Measurements from ENCODE around the gene RNF213.
"Not testable (repeated sequence)": the region's sequence is repeated elsewhere in the genome, so short reads cannot be mapped to it uniquely, and the experiment has no call there.

RNF213 gene

DNA sequence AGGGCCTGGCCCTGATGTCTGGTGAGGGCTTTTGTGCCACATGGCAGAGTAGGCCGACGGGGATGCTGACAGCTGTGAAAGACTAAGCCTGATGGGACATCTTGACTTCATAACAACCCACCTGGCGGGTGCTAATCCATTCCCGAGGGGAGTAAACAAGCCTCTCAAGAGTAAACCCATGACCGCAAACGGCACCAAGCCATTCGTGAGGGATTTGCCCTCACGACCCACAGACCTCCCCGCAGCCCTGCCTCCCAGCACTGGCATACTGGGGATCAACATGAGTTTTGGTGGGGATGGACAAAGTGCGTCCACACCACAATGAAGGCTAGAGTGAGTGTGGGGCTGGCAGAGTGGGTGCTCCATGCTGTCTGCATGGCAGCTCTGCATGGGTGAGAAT, 11.7 kb downstream of the RNF213 start:
- DNase-seq, result no peak

DNA sequence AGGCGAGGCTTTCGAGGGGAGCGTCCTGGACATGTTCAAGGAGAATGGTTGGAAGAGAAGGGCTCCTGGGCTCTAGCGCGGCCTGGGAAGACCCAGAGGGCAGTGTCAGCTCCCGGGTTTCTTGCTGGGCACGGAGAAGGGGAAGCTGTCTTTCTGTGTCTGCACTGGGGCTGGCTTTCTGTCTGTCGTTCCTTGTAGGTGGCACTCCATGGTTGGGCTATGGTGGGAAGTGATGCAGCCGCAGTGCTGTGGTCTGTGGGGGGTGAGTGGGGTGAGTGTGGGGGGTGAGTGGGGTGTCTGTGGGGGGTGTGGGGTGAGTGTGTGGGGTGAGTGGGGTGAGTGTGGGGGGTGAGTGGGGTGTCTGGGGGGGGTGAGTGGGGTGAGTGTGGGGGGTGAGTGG, 13.7 kb downstream of the RNF213 start:
- DNase-seq, result no peak

DNA sequence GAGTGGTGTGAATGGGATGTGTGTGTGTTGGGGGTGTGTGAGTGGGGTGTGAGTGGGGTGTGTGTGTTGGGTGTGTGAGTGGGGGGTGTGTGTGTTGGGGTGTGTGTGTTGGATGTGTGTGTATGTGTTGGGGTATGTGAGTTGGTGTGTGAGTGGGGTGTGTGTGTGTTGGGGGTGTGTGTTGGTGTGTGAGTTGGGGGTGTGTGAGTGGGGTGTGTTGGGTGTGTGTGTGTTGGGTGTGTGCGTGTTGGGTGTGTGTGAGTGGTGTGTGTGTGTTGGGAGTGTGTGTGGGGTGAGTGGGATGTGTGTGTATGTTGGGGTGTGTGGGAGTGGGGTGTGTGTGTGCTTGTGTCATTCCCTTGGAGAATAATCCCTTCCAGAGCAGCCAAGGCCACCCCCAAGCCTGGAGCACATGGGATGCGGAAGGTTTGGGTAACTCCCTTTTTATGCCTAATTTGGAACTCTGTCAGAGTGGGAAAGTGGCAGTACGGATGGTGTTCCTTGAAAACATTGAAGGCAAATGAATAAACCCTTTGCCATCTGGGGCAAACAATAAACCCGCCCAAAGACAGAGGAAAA, 14.3 kb downstream of the RNF213 start:
- DNase-seq, result no peak

DNA sequence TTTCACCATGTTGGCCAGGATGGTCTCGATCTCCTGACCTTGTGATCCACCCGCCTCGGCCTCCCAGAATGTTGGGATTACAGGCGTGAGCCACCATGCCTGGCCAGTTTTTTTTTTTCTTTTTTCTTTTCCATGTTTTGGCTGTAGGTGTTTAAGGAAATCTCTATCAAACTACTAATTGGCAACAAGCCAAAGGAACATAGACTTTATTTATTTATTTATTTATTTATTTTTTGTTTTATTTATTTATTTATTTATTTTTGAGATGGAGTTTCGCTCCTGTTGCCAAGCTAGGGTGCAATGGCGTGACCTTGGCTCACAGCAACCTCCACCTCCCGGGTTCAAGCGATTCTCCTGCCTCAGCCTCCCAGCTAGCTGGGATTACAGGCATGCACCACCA, 15.2 kb downstream of the RNF213 start:
- DNase-seq, result not testable (repeated sequence)

DNA sequence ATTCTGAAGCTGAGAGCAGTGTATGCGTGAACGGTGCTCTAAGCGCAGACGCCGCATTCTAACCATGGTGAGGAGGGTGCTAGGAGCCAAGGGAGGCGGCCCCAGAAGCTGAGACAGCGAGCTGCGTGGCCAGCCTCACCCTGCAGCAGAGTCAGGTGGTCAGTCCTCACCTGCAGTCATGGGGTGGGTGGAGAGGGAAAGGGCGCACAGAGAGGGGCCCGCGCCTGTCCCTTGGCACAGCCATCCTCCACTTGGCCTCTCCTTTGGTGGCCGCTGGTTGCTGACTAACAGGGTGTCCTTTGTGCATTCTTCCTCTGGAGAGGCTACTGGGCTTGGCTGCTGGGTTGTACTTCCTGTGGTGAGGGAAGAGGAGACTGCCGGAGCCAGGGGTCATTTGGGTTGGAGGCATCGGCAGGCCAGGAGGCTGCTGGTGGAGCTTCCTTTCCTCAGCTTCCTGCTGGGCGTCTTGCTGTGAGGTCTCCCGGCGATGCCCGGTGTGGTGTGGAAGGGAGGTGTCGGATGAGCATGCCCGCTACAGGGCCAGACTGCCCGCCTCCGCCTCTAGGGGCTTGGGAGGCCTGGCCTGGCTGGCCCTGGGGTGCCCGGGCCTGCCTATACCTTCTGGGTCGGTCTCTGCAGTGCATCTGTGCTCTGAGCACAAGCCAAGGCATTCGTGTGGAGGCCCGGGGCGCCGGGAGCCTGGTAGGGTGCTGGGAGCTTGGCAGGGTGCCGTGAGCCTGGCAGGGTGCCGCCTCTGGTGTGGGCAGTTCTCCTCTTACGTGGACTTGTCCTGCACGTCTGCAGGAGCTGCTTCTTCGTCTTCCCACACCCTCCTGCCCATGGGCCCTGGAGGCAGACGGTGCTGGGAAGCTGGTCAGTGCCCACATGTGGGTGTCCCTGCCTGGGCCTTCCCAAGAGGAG, 17.4 kb downstream of the RNF213 start:
- no peak for DNase-seq

DNA sequence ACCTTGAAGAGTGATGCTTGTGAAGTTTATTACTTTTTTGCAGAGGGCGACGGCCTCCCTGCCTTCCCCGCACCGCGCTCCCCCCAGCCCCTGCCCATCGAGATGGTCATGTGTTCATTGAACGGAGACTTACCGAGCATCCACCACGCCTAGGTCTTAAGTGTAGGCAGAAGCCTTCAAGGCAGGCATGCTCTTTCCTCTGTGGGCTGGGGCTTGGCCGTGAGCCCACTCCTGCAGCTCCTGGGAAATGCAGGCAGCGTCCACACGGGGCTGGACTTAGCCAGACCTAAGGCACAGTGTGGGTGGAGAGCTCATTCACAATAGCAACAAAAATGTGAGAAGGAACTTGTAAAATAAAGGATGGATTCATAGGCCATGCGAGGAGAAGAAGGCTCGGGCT, 19.2 kb downstream of the RNF213 start:
- no peak for DNase-seq

DNA sequence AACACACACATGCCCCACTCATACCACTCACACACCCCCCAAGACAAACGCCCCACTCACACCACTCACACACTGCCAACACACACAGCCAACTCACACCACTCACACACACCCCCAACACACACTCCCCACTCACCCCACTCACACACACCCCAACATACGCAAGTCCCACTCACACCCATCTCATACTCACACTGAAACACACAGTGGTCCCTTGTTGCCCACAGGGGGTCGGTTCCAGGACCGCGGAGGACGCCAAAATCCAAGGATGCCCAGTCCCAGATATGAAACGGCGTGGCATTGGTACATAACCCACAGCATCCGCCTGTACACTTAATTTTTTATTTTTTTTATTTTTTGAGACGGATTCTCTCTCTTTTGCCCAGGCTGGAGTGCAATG, 20.9 kb downstream of the RNF213 start:
- DNase-seq, result no peak

DNA sequence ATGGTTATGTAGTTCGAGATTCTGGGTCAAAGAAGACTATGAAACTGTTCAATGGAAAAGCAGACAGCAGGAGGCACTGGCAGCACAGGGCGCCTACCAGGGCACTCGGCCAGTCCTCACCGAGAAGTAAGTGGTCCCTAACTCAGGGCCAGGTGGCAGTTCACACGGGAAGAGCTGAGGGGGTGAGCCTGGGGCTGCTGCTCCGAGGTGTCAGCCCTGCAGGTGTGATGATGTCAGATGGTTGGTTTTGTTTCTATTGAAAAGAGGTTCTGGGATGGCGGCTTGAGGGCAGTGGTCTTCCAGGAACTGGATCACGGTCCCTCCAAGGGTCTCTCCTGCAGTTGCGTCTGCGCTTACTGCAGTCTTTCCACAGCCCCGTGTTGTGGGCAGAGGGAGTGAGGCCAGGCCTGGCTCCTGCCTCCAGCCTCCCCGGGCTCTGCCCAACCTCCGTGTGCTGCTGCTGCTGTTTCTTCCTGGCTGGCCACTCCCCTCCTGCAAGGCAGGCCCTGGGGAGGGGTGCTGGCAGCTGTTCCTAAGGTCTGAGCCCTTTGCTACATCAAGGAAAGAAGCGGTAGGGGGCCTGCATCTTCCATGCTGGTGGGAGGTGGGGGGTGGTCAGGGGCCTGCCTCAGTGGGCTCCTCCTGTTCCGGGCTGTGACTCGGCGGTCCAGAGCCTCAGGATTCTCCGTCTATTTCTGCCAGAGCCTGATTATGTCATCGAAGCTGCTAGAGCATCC, 22.6 kb downstream of the RNF213 start:
- no peak for DNase-seq

DNA sequence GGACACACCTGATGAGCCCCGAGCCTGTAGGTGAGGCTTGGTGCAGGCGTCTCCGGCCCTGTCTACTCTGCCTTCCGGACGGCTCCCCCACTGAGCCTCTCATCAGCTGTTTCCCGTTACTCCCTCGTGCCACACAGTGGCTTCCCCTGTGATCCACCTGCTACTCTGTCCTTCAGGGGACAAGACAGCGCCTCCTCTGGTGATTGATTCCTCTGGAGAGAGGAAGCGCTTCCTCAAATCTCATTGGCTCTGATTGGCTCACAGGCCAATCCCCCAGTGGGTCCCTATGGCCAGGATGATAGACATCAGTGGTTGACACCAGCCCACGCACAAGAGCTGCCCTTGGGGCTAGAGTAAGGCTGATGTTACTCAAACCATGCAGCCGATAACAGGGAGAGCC, 24.0 kb downstream of the RNF213 start:
- DNase-seq, result no peak

DNA sequence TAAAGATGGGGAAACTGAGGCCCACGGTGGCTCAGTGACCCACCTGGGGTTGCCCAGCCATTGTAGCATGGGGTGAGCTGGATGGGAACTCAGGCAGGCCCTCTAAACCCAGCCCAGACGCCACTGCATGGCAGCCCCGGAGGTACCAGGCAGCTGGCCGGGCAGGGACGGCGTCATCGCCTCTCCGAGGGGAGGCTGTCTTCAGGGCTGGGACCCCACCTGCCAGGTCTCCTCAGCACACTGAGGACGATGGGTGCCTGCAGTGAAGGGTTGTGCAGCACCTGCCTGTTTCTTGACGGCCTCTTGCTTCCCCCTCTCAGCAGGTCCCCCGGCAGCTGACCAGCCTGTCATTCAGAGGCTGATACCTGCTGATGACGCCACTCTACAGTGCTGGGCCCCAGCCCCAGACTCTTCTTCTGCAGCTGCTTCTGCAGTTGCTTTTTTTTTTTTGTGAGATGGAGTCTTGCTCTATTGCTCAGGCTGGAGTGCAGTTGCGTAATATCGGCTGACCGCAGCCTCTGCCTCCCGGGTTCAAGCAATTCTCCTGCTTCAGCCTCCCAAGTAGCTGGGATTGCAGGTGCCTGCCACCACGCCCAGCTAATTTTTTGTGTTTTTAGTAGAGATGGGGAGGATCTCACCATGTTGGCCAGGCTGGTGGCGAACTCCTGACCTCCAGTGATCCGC, 24.7 kb downstream of the RNF213 start:
- no peak for DNase-seq

DNA sequence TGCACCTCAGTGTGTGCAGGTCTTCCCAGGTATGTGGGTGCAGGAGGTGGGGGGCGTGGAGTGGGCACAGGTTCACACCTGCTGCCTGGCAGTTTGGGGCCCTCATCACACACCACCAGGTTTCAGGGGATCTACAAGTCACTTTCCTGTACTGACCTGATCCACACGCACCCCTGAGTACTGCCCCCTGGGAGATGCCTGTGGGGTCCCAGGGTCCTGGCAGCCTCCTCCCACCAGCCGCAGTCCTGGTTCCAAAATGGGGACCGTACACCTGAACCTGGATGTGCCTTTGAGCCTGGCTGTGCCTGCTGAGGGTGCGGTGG, 25.9 kb downstream of the RNF213 start:
- no peak for DNase-seq

DNA sequence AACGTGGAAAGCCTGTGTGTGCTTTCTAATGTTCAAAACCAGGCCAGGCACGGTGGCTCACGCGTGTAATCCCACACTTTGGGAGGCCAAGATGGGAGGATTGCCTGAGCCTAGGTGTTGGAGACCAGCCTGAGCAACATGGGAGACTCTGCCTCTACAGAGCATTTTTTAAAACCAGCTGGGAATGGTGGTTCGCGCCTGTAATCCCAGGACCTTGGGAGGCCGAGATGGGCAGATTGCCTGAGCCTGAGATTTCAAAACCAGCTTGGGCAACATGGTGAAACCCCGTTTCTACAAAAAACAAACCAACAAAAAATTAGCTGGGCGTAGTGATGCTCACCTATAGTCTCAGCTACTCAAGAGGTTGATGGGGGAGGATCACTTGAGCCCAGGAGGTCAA, 26.4 kb downstream of the RNF213 start:
- DNase-seq, result no peak

DNA sequence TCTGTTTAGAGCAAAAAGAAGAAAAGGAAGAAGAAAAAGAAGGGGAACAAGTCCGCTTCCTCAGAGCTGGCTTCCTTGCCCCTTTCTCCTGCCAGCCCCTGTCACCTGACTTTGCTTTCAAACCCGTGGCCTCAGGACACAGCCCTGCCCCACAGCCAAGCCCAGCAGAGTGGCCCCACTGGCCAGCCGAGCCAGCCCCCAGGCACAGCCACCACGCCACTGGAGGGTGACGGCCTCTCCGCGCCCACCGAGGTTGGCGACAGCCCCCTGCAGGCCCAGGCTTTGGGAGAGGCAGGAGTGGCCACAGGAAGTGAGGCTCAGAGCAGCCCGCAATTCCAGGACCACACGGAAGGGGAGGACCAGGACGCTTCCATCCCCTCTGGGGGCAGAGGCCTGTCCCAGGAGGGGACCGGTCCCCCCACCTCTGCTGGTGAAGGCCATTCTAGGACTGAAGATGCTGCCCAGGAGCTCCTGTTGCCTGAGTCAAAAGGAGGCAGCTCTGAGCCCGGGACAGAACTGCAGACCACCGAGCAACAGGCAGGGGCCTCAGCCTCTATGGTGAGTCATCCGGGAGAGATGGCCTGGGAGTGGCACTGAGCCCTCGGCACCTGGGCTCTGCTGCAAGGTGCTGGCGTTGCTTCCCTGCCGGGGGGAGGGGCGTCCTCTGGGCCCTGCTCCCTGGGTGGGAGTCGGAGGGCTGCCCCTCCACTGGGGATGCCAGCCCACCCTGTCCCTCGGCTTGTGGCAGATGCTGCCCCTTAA, 27.3 kb downstream of the RNF213 start:
- no peak for DNase-seq

DNA sequence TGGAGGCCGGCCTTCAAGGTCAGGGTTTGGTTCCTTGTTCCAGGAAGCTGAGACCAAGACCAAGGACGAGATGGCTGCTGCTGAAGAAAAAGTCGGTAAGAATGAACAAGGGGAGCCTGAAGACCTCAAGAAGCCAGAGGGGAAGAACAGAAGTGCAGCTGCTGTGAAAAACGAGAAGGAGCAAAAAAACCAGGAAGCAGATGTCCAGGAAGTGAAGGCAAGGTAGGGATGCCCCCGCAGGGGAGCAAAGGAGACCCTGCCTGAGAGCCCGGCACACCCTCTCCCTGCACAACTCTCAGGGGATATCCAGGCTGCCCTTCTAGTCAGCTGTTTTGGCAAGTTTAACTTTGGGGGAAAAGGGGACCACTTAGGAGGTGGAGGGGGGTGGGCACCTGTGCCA, 29.0 kb downstream of the RNF213 start:
- DNase-seq, result no peak

DNA sequence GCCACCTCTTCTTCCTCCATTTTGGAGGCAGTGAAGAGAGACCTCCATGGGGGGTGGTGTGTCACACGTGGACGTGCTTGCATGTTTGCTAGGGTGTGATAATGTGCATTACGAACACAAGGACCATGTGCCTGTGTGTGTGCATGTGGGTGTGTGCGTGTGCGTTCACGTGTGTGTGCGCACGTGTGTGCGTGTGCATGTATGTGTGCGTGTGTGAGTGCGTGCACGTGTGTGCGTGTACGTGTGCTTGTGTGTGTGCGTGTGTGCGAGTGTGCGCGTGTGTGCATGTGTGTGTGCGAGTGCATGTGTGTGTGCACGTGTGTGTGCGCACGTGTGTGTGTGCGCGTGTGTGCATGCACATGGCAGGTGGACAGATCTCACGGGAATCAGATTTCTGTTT, 29.5 kb downstream of the RNF213 start:
- DNase-seq, result no peak

DNA sequence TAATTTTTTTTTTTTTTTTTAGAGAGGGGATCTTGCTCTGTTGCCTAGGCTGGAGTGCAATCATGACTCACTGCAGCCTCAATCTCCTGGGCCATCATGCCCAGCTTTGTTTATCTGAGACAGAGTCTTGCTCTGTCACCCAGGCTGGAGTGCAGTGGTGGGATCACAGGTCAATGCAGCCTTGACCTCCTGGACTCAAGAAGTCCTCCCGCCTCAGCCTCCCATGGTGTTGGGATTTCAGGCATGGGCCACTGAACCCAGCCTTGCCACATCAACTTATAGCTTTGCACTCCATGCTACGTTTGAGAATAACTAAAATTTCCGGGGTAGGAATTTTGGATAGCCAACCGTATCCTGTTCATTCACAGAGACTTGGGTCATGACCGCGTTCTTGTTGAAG, 30.6 kb downstream of the RNF213 start:
- no peak for DNase-seq

DNA sequence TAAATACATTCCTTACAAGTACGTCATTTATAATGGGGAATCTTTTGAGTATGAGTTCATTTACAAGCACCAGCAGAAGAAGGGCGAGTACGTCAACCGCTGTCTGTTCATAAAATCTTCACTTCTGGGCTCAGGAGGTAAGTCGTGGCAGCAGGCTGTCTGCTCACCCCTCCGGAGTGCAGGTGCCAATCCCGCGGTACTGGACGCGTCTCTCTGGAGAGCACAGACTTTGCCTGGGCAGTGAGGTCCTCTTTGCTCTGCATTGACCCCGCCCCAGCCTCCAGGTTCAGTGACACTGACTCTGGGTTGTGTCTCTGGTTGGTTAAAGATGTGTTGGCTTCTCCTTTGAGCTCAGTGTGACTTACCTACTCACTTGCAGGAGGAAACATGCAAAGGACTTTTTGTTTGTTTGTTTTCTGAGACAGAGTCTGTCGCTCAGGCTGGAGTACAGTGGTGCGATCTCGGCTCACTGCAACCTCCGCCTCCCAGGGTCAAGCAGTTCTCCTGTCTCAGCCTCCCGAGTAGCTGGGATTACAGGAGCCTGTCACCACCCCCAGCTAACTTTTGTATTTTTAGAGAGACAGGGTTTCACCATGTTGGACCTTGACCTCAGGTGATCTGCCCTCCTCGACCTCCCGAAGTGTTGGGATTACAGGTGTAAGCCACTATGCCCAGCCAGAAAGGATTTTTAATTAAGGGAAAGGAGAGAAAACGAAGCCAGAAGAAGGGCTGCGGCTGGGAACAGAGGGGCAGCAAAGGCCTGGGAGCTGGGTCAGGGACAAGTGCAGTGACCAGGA, 31.2 kb downstream of the RNF213 start:
- no peak for DNase-seq

DNA sequence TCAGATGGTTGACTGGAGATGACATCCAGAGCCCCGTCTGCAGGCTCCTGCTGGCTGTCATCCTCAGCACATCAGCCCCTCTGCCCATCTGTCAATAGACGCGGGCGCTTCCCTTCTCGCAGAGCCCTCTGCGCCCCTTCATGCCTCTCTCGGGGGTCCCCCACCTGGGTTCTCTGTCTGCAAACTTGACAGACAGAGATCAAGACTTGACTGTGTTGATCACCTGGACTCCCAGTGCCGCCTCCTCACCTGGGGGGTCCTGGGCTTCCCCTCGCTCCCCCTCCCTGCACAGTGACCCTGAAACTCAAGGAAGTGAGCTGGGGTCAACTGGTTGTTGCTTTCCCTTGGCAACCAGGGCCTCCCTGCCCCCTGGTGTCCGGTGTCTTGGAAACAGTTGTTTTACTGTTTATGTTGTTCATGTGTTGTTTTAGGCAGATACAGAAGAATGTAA, 31.9 kb downstream of the RNF213 start:
- no peak for DNase-seq

DNA sequence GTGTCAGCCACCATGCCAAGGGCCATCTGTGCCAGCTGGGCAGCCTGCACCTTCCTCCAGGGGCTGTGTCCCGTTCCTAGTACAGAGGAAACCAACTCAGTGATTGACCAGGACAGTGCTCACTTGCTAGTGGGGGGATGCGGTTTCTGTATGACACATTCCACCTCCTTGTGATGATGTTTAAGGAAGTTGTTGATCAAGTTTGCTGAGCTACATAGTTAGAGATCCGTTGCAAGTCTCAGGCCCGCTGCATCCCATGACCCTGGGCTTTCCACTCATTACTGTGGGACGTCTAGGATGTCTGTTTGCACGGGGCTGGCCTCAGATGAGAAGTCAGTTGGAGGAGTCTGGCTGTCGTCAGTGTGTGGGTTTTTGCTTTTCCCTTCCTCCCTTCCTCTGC, 33.6 kb downstream of the RNF213 start:
- DNase-seq, result no peak

DNA sequence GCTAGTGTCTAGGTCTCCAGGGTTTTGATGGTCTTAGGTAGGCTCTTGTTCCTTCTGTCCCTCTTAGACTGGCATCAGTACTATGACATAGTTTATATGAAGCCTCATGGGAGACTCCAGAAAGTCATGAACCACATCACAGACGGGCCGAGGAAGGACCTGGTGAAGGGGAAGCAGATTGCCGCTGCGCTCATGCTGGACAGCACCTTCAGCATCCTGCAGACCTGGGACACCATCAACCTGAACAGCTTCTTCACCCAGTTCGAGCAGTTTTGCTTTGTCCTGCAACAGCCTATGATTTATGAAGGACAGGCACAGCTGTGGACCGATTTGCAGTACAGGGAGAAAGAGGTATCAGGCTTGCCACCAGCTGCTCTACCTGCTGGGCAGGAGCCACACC, 34.0 kb downstream of the RNF213 start:
- DNase-seq, result no peak

DNA sequence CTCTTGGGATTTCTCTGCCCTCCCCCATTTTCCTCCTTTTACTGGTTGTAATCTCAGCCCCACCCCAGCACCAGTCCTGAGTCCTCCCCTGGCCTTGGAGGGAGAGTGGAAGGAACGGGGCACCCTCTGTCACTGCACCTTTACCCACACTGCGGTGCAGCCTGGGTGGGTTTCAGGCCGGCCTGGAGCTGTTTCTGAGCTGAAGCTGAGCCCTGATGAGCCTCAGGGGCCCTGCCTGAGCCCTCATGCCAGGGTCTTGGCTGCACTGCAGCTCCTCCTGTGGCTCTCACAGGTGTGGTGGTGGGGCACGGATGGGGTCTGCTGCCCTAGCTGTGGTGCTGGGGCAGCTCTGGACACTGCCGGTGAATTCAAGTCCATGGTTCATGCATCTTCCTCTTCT, 34.5 kb downstream of the RNF213 start:
- DNase-seq, result no peak

DNA sequence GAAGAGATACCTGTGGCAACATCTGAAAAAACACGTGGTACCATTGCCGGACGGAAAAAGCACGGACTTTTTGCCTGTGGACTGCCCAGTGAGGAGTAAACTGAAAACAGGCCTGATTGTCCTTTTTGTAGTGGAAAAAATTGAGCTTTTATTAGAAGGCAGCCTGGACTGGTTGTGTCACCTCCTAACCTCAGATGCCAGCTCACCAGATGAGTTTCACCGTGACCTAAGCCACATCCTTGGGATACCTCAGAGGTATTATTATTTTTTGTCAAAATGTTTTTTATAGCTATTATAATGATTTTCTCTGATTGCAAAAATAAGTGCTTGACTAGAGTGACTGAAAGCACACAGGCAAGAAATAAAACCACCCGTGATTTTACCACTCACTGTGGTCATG, 34.9 kb downstream of the RNF213 start:
- no peak for DNase-seq
